HepG2 (cell line): ENCODE results near the gene ATXN1L. TPM values are rescaled to one million over a fixed set of nuclear protein-coding genes. Genes with fewer than 3 reads are reported as not detected.

Experiments
- ATRX ChIP-seq: sonication (generic); formaldehyde crosslinking; IDR thresholded peaks from 2 replicates; pipeline ENCODE4 v1.4.0; 2020; ENCODE audit warnings: missing genetic modification reagents, borderline replicate concordance
- HNRNPLL ChIP-seq: fragments of 200-400 bp; formaldehyde crosslinking; IDR thresholded peaks from 2 replicates; pipeline ENCODE4 v1.6.1; 2017; ENCODE audit warnings: mild to moderate bottlenecking, low read depth, low read length; ENCODE audit not compliant: poor library complexity, severe bottlenecking
- HOXA7 ChIP-seq: sonication (generic); formaldehyde crosslinking; IDR thresholded peaks from 2 replicates; pipeline ENCODE4 v1.8.1; 2022; ENCODE audit warnings: mild to moderate bottlenecking, missing genetic modification reagents, moderate library complexity
- IRF2 ChIP-seq: IDR thresholded peaks from 2 replicates; pipeline ENCODE4 v1.6.1; 2018; ENCODE audit warnings: missing genetic modification reagents, missing compliant biosample characterization
- POLR2G ChIP-seq: fragments of 200-400 bp; formaldehyde crosslinking; IDR thresholded peaks from 2 replicates; pipeline ENCODE4 v1.6.1; 2018; ENCODE audit warnings: mild to moderate bottlenecking, low read depth, low read length, moderate library complexity
- SIN3A ChIP-seq: IDR thresholded peaks from 2 replicates; pipeline ENCODE4 v1.6.1; 2011; ENCODE audit warnings: low read depth, mild to moderate bottlenecking, control low read depth, low read length, borderline replicate concordance
- SMARCE1 ChIP-seq: fragments of 450-650 bp; IDR thresholded peaks from 2 replicates; pipeline ENCODE4 v1.6.1; 2017; ENCODE audit warnings: borderline replicate concordance
- SNRNP70 ChIP-seq: fragments of 200-400 bp; formaldehyde crosslinking; IDR thresholded peaks from 2 replicates; pipeline ENCODE4 v1.6.1; 2017; ENCODE audit warnings: mild to moderate bottlenecking, low read depth, low read length, moderate library complexity
- SRF ChIP-seq: IDR thresholded peaks from 2 replicates; pipeline ENCODE4 v1.6.1; 2011; ENCODE audit warnings: mild to moderate bottlenecking, low read depth, low read length, moderate library complexity
- ZBTB7B ChIP-seq: sonication (generic); formaldehyde crosslinking; IDR thresholded peaks from 2 replicates; pipeline ENCODE4 v1.4.0; 2020; ENCODE audit warnings: missing genetic modification reagents
- ZFP1 ChIP-seq: IDR thresholded peaks from 2 replicates; pipeline ENCODE4 v1.6.1; 2016
- ZNF253 ChIP-seq: sonication (generic); formaldehyde crosslinking; IDR thresholded peaks from 2 replicates; pipeline ENCODE4 v1.8.0; 2022; ENCODE audit warnings: mild to moderate bottlenecking, missing genetic modification reagents, borderline replicate concordance
- ZNF549 ChIP-seq: sonication (generic); formaldehyde crosslinking; IDR thresholded peaks from 2 replicates; pipeline ENCODE4 v1.5.0; 2020; ENCODE audit warnings: missing genetic modification reagents
- ZNF766 ChIP-seq: sonication (generic); formaldehyde crosslinking; IDR thresholded peaks from 2 replicates; pipeline ENCODE4 v1.5.0; 2020; ENCODE audit warnings: missing genetic modification reagents, borderline replicate concordance
- ZNF782 ChIP-seq: sonication (generic); formaldehyde crosslinking; IDR thresholded peaks from 2 replicates; pipeline ENCODE4 v1.4.0; 2020; ENCODE audit warnings: missing genetic modification reagents, mild to moderate bottlenecking, borderline replicate concordance
- ZNF878 ChIP-seq: sonication (generic); formaldehyde crosslinking; IDR thresholded peaks from 2 replicates; pipeline ENCODE4 v1.8.1; 2023; ENCODE audit warnings: mild to moderate bottlenecking, missing genetic modification reagents, moderate library complexity
- polyA plus RNA-seq, 8 experiments: library from polyadenylated mRNA; depleted of rRNA in 3 of 8; stranded (reverse) in 7 of 8; unstranded in 1 of 8; fragments of >200 nt; fragmentation: Illumina TruSeq in 4 of 8; extraction: Trizol in 4 of 8; gene quantifications; 2 replicates each; pipeline versions ENCODE4 v1.2.1 to v1.2.3, GENCODE V29; 2011 to 2016; ENCODE audit warnings: low read depth in 4 of 8, missing spikeins in 1 of 8, mixed read lengths in 1 of 8; ENCODE audit not compliant: insufficient read depth in 1 of 8
- total RNA-seq, 5 experiments: library from RNA; depleted of rRNA; stranded (reverse); fragments of >200 nt; fragmentation: Illumina TruSeq; extraction: Trizol; gene quantifications; 2 replicates each; pipeline ENCODE4 v1.2.3, GENCODE V29; 2016; ENCODE audit warnings: low read depth in 1 of 5
- TF ChIP-seq, protein P1 (sequence below), 2 experiments: fragments of 450-650 bp in 1 of 2; sonication (generic) in 1 of 2; formaldehyde crosslinking; IDR thresholded peaks; 2 replicates each; pipeline versions ENCODE4 v1.5.0 to v1.8.0; 2020 to 2022; ENCODE audit warnings: mild to moderate bottlenecking in 1 of 2, missing genetic modification reagents in 1 of 2
- TF ChIP-seq, protein P2 (sequence below): sonication (generic); formaldehyde crosslinking; IDR thresholded peaks from 2 replicates; pipeline ENCODE4 v1.4.0; 2020; ENCODE audit warnings: missing genetic modification reagents, borderline replicate concordance
- TF ChIP-seq, protein P3 (sequence below): sonication (generic); formaldehyde crosslinking; conservative IDR thresholded peaks from 2 replicates; pipeline ENCODE4 v1.8.0; 2022; ENCODE audit warnings: mild to moderate bottlenecking, moderate library complexity, missing genetic modification reagents

ATXN1L gene
- total and polyA plus RNA-seq, 2 of the 13 experiments (the other 11 are each of a cell fraction or from before 2014, with no cell fraction given), result 20.0 to 22.4 TPM

DNA sequence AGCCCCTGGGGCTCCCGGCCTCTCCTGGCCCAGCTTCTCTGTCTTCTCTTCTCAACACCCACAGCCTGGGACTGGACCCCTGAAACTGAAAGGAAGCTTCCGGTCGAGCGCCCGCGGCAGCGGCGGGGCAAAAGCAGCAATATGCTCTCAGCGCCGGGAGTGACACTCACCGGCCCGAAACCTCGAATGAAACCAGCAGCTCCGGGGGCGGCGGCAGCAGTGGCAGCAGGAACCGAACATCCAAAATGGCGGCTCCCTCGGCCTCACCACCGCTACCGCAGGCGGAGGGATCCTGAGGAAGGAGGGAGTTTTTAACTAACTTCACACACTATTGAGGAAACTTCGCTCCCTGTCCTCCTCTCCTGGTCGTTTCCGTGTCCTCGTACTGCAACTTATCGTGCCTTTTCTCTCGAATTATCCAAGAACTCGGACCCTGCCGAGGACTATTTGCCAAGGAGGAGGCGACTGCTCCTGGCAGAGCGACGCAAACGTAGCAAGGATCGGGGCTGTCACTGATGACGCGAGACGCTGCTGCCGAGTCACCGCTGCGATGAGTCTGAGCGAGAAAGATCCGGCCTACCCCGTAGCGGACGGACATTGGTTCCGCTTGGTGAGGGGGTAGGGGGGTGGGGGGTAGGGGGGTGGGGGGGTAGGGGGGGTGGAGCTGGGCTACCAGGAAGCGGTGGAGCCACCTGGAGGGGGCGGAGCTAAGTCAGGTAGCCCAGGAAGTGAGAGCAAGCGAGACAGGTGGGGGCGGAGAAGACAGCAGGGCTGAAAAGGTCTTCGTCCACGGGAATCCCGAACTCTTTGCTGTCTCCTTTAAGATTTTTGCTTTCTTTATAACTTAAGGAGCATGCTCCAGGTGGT lies 37.0 kb upstream of the ATXN1L start, which contains the start of gene AP1G1 (continued):
- TF ChIP-seq, protein P1, sequence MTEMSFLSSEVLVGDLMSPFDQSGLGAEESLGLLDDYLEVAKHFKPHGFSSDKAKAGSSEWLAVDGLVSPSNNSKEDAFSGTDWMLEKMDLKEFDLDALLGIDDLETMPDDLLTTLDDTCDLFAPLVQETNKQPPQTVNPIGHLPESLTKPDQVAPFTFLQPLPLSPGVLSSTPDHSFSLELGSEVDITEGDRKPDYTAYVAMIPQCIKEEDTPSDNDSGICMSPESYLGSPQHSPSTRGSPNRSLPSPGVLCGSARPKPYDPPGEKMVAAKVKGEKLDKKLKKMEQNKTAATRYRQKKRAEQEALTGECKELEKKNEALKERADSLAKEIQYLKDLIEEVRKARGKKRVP (CRISPR knock-in tag; IDR thresholded peaks at IDR 0.05), result peak in 1 of 2 experiments; percentile 24; a peak in 1 of 4 replicates
- TF ChIP-seq ZFP1 (CRISPR knock-in tag) (peak; percentile 82), POLR2G (peak; percentile 84), ZNF253 (CRISPR knock-in tag) (peak; percentile 56; the same call in 1 of the 2 replicates), SRF (peak; percentile 76), ZNF766 (CRISPR knock-in tag) (peak; percentile 39; the same call in 1 of the 2 replicates), ZNF782 (CRISPR knock-in tag) (no peak), ZBTB7B (CRISPR knock-in tag) (peak; percentile 71), IRF2 (CRISPR knock-in tag) (0 out of 2 replicates have a peak, but pooled peaks have one; percentile 52), HOXA7 (no peak), HNRNPLL (peak; percentile 75), ATRX (peak; percentile 56; the same call in 1 of the 2 replicates), SMARCE1 (no peak), SIN3A (peak; percentile 56; the same call in 1 of the 2 replicates), ZNF549 (CRISPR knock-in tag) (peak; percentile 12; the same call in 1 of the 2 replicates), SNRNP70 (no peak), ZNF878 (CRISPR knock-in tag) (peak; percentile 16; the same call in 1 of the 2 replicates)
- TF ChIP-seq, protein P2, sequence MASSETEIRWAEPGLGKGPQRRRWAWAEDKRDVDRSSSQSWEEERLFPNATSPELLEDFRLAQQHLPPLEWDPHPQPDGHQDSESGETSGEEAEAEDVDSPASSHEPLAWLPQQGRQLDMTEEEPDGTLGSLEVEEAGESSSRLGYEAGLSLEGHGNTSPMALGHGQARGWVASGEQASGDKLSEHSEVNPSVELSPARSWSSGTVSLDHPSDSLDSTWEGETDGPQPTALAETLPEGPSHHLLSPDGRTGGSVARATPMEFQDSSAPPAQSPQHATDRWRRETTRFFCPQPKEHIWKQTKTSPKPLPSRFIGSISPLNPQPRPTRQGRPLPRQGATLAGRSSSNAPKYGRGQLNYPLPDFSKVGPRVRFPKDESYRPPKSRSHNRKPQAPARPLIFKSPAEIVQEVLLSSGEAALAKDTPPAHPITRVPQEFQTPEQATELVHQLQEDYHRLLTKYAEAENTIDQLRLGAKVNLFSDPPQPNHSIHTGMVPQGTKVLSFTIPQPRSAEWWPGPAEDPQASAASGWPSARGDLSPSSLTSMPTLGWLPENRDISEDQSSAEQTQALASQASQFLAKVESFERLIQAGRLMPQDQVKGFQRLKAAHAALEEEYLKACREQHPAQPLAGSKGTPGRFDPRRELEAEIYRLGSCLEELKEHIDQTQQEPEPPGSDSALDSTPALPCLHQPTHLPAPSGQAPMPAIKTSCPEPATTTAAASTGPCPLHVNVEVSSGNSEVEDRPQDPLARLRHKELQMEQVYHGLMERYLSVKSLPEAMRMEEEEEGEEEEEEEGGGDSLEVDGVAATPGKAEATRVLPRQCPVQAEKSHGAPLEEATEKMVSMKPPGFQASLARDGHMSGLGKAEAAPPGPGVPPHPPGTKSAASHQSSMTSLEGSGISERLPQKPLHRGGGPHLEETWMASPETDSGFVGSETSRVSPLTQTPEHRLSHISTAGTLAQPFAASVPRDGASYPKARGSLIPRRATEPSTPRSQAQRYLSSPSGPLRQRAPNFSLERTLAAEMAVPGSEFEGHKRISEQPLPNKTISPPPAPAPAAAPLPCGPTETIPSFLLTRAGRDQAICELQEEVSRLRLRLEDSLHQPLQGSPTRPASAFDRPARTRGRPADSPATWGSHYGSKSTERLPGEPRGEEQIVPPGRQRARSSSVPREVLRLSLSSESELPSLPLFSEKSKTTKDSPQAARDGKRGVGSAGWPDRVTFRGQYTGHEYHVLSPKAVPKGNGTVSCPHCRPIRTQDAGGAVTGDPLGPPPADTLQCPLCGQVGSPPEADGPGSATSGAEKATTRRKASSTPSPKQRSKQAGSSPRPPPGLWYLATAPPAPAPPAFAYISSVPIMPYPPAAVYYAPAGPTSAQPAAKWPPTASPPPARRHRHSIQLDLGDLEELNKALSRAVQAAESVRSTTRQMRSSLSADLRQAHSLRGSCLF (CRISPR knock-in tag), result peak; percentile 85; the same call in 1 of the 2 replicates
- TF ChIP-seq, protein P3, sequence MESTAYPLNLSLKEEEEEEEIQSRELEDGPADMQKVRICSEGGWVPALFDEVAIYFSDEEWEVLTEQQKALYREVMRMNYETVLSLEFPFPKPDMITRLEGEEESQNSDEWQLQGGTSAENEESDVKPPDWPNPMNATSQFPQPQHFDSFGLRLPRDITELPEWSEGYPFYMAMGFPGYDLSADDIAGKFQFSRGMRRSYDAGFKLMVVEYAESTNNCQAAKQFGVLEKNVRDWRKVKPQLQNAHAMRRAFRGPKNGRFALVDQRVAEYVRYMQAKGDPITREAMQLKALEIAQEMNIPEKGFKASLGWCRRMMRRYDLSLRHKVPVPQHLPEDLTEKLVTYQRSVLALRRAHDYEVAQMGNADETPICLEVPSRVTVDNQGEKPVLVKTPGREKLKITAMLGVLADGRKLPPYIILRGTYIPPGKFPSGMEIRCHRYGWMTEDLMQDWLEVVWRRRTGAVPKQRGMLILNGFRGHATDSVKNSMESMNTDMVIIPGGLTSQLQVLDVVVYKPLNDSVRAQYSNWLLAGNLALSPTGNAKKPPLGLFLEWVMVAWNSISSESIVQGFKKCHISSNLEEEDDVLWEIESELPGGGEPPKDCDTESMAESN (CRISPR knock-in tag), result peak; percentile 88; the same call in 1 of the 2 replicates
